ENCODE data around the gene SPI1.
A peak's percentile ranks its signal among the peaks of the same experiment; 100 is the strongest.

The SPI1 gene

GRCh38 chr11:47378010-47378835 lies at the start of gene SPI1:
TSS of gene SPI1 (minus strand) at chr11:47378547. CDS start at chr11:47378353, 194 bp downstream.
- DNase-seq: no peak

GRCh38 chr11:47426062-47426956 lies 48.0 kb upstream of the SPI1 start, which contains the start of gene PSMC3:
TSS of gene PSMC3 (minus strand) at chr11:47426439. CDS start at chr11:47426279, 160 bp downstream.
- peak; percentile 97 for DNase-seq

- no peak for DNase-seq
Observed at GRCh38 chr11:47425611-47426010, 47.3 kb upstream of the SPI1 start.

GRCh38 chr11:47418454-47419259 lies 40.3 kb upstream of the SPI1 start:
- DNase-seq: no peak

GRCh38 chr11:47417712-47418111 lies 39.4 kb upstream of the SPI1 start:
- no peak for DNase-seq

- no peak for DNase-seq
Observed at GRCh38 chr11:47415949-47416472, 37.7 kb upstream of the SPI1 start.

GRCh38 chr11:47415091-47415854 lies 36.9 kb upstream of the SPI1 start:
- DNase-seq: no peak

- no peak for DNase-seq
Observed at GRCh38 chr11:47414685-47415070, 36.3 kb upstream of the SPI1 start.

GRCh38 chr11:47413908-47414684 lies 35.7 kb upstream of the SPI1 start:
- no peak for DNase-seq

- no peak for DNase-seq
Observed at GRCh38 chr11:47413351-47413750, 35.0 kb upstream of the SPI1 start.

GRCh38 chr11:47411884-47412746 lies 33.8 kb upstream of the SPI1 start:
- peak; percentile 38 for DNase-seq

- DNase-seq: no peak
Observed at GRCh38 chr11:47410370-47411264, 32.3 kb upstream of the SPI1 start.

- DNase-seq: no peak
Observed at GRCh38 chr11:47409440-47410369, 31.4 kb upstream of the SPI1 start.

- DNase-seq: no peak
Observed at GRCh38 chr11:47408598-47409439, 30.5 kb upstream of the SPI1 start.

GRCh38 chr11:47407746-47408590 lies 29.6 kb upstream of the SPI1 start, which contains the start of gene SLC39A13:
TSS of gene SLC39A13 (plus strand) at chr11:47408590. CDS start at chr11:47410095, 1,505 bp downstream.
- DNase-seq: peak; percentile 90

Data from activated effector memory CD4-positive, alpha-beta T cell treated with Interleukin-2 at 50 U/mL for 16 hours (primary cell).